Gastrocnemius medialis (tissue), 4 donors: Measurements from ENCODE around the gene LSAMP.

Experiments used
- CTCF ChIP-seq, 5 experiments: fragments of 450-650 bp in 3 of 5; fragments of 200-600 bp in 2 of 5; sonication (generic) in 2 of 5; IDR thresholded peaks in 4 of 5; conservative IDR thresholded peaks in 1 of 5; 1 replicate in 4 of 5; 2 replicates in 1 of 5; pipeline ENCODE4 v1.5.1; 2016 to 2019; ENCODE audit warnings: antibody characterized with exemption in 5 of 5, mild to moderate bottlenecking in 3 of 5, moderate library complexity in 3 of 5
- POLR2A ChIP-seq, 2 donors: fragments of 450-650 bp; IDR thresholded peaks; one replicate each; pipeline ENCODE4 v1.6.1; 2017; ENCODE audit warnings: antibody characterized with exemption in 2 of 2, mild to moderate bottlenecking in 2 of 2, moderate library complexity in 2 of 2

DNA sequence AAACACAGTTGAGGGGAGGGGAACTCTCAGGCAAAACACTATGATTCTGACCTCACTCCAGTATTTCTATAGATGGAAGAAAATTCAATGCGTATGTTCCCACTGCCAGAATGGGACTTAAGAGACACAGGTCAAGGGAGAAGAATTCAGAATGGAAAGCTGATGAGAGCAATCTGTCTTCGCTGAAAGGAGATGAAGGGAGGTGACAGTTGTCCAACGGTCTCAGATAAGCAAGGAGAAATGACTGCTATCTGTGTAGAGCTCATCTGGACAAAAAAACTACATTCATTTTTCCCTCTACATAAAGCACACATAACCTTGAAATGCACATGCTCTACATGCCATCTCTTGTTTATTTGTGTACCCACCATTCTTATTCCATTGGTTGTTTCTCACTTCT, 405.1 kb downstream of the LSAMP start:
- no peak for TF ChIP-seq CTCF (IDR thresholded peaks at IDR 0.05 in 4 of 5, conservative IDR thresholded peaks at IDR 0.05 in 1 of 5)
- no peak for TF ChIP-seq POLR2A (IDR thresholded peaks at IDR 0.05)
